ENCODE measurements around the gene GTSF1L.

GRCh38 chr20:43767686-43768474, 41.1 kb upstream of the GTSF1L start:
- no peak for TF ChIP-seq CTCF (IDR thresholded peaks at IDR 0.05; ENCODE audit: low read depth, low read length, missing input control)
- no peak for TF ChIP-seq TAF1 (conservative IDR thresholded peaks at IDR 0.05)
- TF ChIP-seq EGR1 (IDR thresholded peaks at IDR 0.05; ENCODE audit: low read depth in 2 of 2): no peak
- no peak for TF ChIP-seq YY1 (IDR thresholded peaks at IDR 0.05)
